Right atrium auricular region (tissue), 2 donors: ENCODE data around the gene TXNRD2. TPM values are rescaled to one million over a fixed set of nuclear protein-coding genes. Genes with fewer than 3 reads are reported as not detected.

Experiments used
- DNase-seq: peaks from one replicate; pipeline ENCODE4 v3.0.0-alpha.2; 2019; ENCODE audit warnings: low spot score
- H3K27ac ChIP-seq, 2 donors: fragments of 200-600 bp; sonication (generic); 1 replicate in 1 of 2; 2 replicates in 1 of 2; pipeline ENCODE4 v1.5.1; 2016 to 2019
- H3K27me3 ChIP-seq, 2 donors: fragments of 200-600 bp; sonication (generic); one replicate each; pipeline versions ENCODE4 v1.5.1 to v1.6.0; 2017 to 2019
- H3K36me3 ChIP-seq: fragments of 200-600 bp; sonication (generic); one replicate; pipeline ENCODE4 v1.5.1; 2016
- H3K4me1 ChIP-seq, 2 donors: fragments of 200-600 bp; sonication (generic); one replicate each; pipeline versions ENCODE4 v1.5.1 to v1.6.0; 2017 to 2019
- H3K4me3 ChIP-seq, 2 donors: fragments of 200-600 bp; sonication (generic); 1 replicate in 1 of 2; 2 replicates in 1 of 2; pipeline ENCODE4 v1.5.1; 2017 to 2019; ENCODE audit warnings: mild to moderate bottlenecking in 1 of 2, moderate library complexity in 1 of 2
- H3K9me3 ChIP-seq, 2 donors: fragments of 200-600 bp; sonication (generic); one replicate each; pipeline ENCODE4 v1.5.1; 2019
- CTCF ChIP-seq, 2 donors: fragments of 200-600 bp; sonication (generic); IDR thresholded peaks; one replicate each; pipeline ENCODE4 v1.5.1; 2019; ENCODE audit warnings: antibody characterized with exemption in 2 of 2
- total RNA-seq, 2 donors: library from RNA; depleted of rRNA; stranded (reverse); fragments of >200 nt; gene quantifications; one replicate each; pipeline ENCODE4 v1.1.0, GENCODE V29; 2016

The TXNRD2 gene
- total RNA-seq, 2 donors from 2014 or later, result 16.2 to 18.4 TPM

GRCh38 chr22:19844377-19845053 is 97.1 kb downstream of the TXNRD2 start:
- TF ChIP-seq CTCF (IDR thresholded peaks at IDR 0.05), result no peak
- DNase-seq, result peak; percentile 73
- Histone ChIP-seq H3K4me1 (peaks cover 0 to 26% of the 10 kb centered on the region in 2 donors), H3K9me3 (no peaks in the 10 kb centered on the region), H3K4me3 (no peak overlapping the region), H3K36me3 (no peaks in the 10 kb centered on the region), H3K27me3 (no peaks in the 10 kb centered on the region), H3K27ac (peak overlapping the region in 1 of 2 donors; percentile 24)

- H3K36me3 ChIP-seq, result no peaks in the 10 kb centered on the region
- no peaks in the 10 kb centered on the region for H3K27me3 ChIP-seq
- DNase-seq, result no peak
- no peak overlapping the region for H3K4me3 ChIP-seq
- TF ChIP-seq CTCF (IDR thresholded peaks at IDR 0.05), result no peak
- H3K4me1 ChIP-seq, result peaks cover 0 to 26% of the 10 kb centered on the region in 2 donors
- H3K27ac ChIP-seq, result peak overlapping the region in 1 of 2 donors; percentile 24
- H3K9me3 ChIP-seq, result no peaks in the 10 kb centered on the region
These were observed 97.7 kb downstream of the TXNRD2 start for GRCh38 chr22:19843857-19844376.

GRCh38 chr22:19843107-19843856 is 98.3 kb downstream of the TXNRD2 start:
- Histone ChIP-seq H3K9me3 (no peaks in the 10 kb centered on the region), H3K4me3 (no peak overlapping the region), H3K27me3 (no peaks in the 10 kb centered on the region), H3K36me3 (no peaks in the 10 kb centered on the region), H3K27ac (no peak overlapping the region), H3K4me1 (peaks cover 0 to 26% of the 10 kb centered on the region in 2 donors)
- TF ChIP-seq CTCF (IDR thresholded peaks at IDR 0.05), result no peak
- peak; percentile 51 for DNase-seq

DNA sequence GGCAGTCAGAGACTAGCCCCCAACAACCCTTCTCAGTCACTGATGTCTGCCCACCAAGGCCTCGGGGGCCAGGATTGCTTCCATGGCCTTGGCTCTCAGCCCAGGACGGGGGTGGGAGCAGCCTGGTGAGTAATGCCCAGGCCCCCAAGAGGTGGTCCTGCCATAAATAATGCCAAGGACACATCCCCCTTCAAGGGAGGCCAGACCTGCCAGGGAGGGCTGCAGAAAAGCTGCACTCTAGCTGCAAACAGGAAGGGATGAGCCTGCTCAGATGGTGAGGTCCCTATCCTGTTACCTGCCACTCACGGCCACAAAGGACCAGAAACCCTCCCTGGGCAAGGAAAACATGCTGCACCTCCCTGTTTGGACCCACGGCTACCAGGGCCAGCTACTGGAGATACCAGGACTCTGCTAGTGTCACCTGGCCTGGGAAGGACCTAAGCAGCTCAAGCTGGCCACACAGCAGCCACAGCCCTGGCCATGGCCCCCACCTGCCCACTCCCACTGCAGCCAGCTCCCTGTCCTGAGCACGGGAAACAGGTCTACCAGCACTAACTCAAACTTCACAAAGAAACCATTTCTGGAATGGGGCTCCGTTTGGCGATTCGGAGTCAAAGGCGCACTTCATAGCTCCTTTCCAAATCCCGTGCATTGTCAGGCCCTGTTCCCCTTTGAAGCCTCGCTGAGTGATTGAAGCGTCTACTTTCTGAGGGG is 99.1 kb downstream of the TXNRD2 start:
- no peaks in the 10 kb centered on the region for H3K9me3 ChIP-seq
- DNase-seq, result peak; percentile 42

More for the DNA sequence above, 99.1 kb downstream of the TXNRD2 start:
- peaks cover 0 to 26% of the 10 kb centered on the region in 2 donors for H3K4me1 ChIP-seq
- no peak for TF ChIP-seq CTCF (IDR thresholded peaks at IDR 0.05)
- H3K27me3 ChIP-seq, result no peaks in the 10 kb centered on the region
- H3K27ac ChIP-seq, result no peak overlapping the region
- no peaks in the 10 kb centered on the region for H3K36me3 ChIP-seq
- no peak overlapping the region for H3K4me3 ChIP-seq
